Measurements from ENCODE around the gene SERINC4. TPM values are rescaled to one million over a fixed set of nuclear protein-coding genes. Genes with fewer than 3 reads are reported as not detected.

The SERINC4 gene
- polyA plus RNA-seq, 4 donors, result 0.24 to 0.45 (median 0.34) TPM; not detected in 1

DNA sequence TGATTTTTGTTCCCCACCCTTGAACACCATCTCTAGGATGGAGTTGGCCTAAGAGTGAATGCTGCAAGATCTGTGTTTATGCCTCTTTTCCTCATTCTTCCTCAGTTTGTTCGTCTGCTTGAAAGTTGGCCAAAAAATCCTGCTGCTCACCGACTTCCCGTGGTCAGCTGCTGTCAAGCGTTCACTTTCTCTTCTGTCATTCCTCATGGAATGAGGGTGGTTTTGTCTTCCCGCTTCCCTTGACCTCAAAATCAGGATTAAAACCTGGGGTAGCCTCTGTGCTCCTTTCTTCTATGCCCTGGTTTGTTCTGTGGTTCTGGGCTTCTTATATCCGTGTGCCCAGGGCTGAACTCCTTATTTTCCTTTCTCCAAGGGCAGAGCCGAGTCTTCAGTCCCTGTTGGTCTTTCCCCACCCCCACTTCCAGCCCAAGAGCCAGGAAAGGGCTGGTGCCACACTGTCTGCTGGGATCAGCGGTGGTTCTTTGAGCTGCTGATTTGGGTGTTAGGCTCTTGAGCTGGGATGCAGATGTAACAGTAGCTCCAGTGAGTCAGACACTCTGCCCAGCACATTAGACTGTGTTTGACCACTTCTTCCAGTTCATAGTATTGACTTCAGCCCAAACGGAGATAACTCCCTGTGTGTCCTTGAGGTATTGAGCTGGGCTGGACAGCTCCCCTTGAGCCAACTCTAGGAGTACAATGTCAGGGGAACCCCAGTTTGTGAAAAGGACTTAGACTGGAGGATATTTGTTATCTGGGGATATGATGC is 5.6 kb downstream of the SERINC4 start:
- peaks cover 4 to 46% (median 6%) of the 10 kb centered on the region in 3 donors for H3K36me3 ChIP-seq (ENCODE audit: control insufficient read depth in 3 of 3, insufficient read depth in 2 of 3, low read depth in 1 of 3, low read length in 3 of 3)
- DNase-seq (no peak), FAIRE-seq (no peak)
- no peaks in the 10 kb centered on the region for H3K27me3 ChIP-seq (ENCODE audit: control insufficient read depth in 3 of 3, insufficient read depth in 3 of 3, low read length in 3 of 3)
- H3K9me3 ChIP-seq (ENCODE audit: control insufficient read depth in 2 of 2, insufficient read depth in 1 of 2, low read depth in 1 of 2, low read length in 1 of 2), result peaks cover 0 to 2% of the 10 kb centered on the region in 2 donors
- no peak overlapping the region for H3K4me3 ChIP-seq (ENCODE audit: low read depth in 1 of 3, low read length in 3 of 3)
- peaks cover 5 to 43% (median 16%) of the 10 kb centered on the region in 3 donors for H3K4me1 ChIP-seq (ENCODE audit: control insufficient read depth in 3 of 3, insufficient read depth in 2 of 3, low read depth in 1 of 3, low read length in 2 of 3)
- WGBS, 3 donors, result 75 to 87% (median 86%) methylated on average over 9 of the region's 9 CpGs
- H3K27ac ChIP-seq (ENCODE audit: low read depth in 1 of 3, low read length in 2 of 3), result peak overlapping the region in 1 of 3 donors; percentile 7

- peak overlapping the region in 2 of 3 donors; percentile 96 to 99 for H3K4me3 ChIP-seq (ENCODE audit: low read depth in 1 of 3, low read length in 3 of 3)
- H3K27ac ChIP-seq (ENCODE audit: low read depth in 1 of 3, low read length in 2 of 3), result peak overlapping the region in 2 of 3 donors; percentile 95 to 99
- H3K4me1 ChIP-seq (ENCODE audit: control insufficient read depth in 3 of 3, insufficient read depth in 2 of 3, low read depth in 1 of 3, low read length in 2 of 3), result peaks cover 5 to 36% (median 16%) of the 10 kb centered on the region in 3 donors
- H3K9me3 ChIP-seq (ENCODE audit: control insufficient read depth in 2 of 2, insufficient read depth in 1 of 2, low read depth in 1 of 2, low read length in 1 of 2), result peaks cover 0 to 2% of the 10 kb centered on the region in 2 donors
- peaks cover 4 to 39% (median 6%) of the 10 kb centered on the region in 3 donors for H3K36me3 ChIP-seq (ENCODE audit: control insufficient read depth in 3 of 3, insufficient read depth in 2 of 3, low read depth in 1 of 3, low read length in 3 of 3)
- 74 to 86% (median 76%) methylated on average over 10 of the region's 10 CpGs for WGBS, 3 donors
- DNase-seq (no peak), FAIRE-seq (no peak)
- no peaks in the 10 kb centered on the region for H3K27me3 ChIP-seq (ENCODE audit: control insufficient read depth in 3 of 3, insufficient read depth in 3 of 3, low read length in 3 of 3)
Measured at GRCh38 chr15:43793647-43794046, 6.4 kb downstream of the SERINC4 start.

- H3K27ac ChIP-seq (ENCODE audit: low read depth in 1 of 3, low read length in 2 of 3), result peak overlapping the region; percentile 95 to 99 (median 98)
- H3K4me1 ChIP-seq (ENCODE audit: control insufficient read depth in 3 of 3, insufficient read depth in 2 of 3, low read depth in 1 of 3, low read length in 2 of 3), result peaks cover 5 to 30% (median 16%) of the 10 kb centered on the region in 3 donors
- H3K36me3 ChIP-seq (ENCODE audit: control insufficient read depth in 3 of 3, insufficient read depth in 2 of 3, low read depth in 1 of 3, low read length in 3 of 3), result peaks cover 4 to 37% (median 6%) of the 10 kb centered on the region in 3 donors
- WGBS, 3 donors, result 0 to 1% (median 0%) methylated on average over 33 of the region's 33 CpGs
- no peak for FAIRE-seq
- H3K9me3 ChIP-seq (ENCODE audit: control insufficient read depth in 2 of 2, insufficient read depth in 1 of 2, low read depth in 1 of 2, low read length in 1 of 2), result peaks cover 0 to 2% of the 10 kb centered on the region in 2 donors
- no peaks in the 10 kb centered on the region for H3K27me3 ChIP-seq (ENCODE audit: control insufficient read depth in 3 of 3, insufficient read depth in 3 of 3, low read length in 3 of 3)
- peak overlapping the region; percentile 96 to 99 (median 96) for H3K4me3 ChIP-seq (ENCODE audit: low read depth in 1 of 3, low read length in 3 of 3)
- DNase-seq, result peak; percentile 57 to 63
Measured at GRCh38 chr15:43792761-43793476, 7.1 kb downstream of the SERINC4 start.

- Histone ChIP-seq H3K36me3 (ENCODE audit: control insufficient read depth in 3 of 3, insufficient read depth in 2 of 3, low read depth in 1 of 3, low read length in 3 of 3) (peaks cover 0 to 33% (median 6%) of the 10 kb centered on the region in 3 donors), H3K4me1 (ENCODE audit: control insufficient read depth in 3 of 3, insufficient read depth in 2 of 3, low read depth in 1 of 3, low read length in 2 of 3) (peaks cover 5 to 30% (median 16%) of the 10 kb centered on the region in 3 donors), H3K27me3 (ENCODE audit: control insufficient read depth in 3 of 3, insufficient read depth in 3 of 3, low read length in 3 of 3) (no peaks in the 10 kb centered on the region), H3K4me3 (ENCODE audit: low read depth in 1 of 3, low read length in 3 of 3) (peak within 1 kb of the TSS; percentile 96 to 99 (median 96)), H3K27ac (ENCODE audit: low read depth in 1 of 3, low read length in 2 of 3) (peak within 1 kb of the TSS; percentile 95 to 99 (median 98)), H3K9me3 (ENCODE audit: control insufficient read depth in 2 of 2, insufficient read depth in 1 of 2, low read depth in 1 of 2, low read length in 1 of 2) (peaks cover 0 to 2% of the 10 kb centered on the region in 2 donors)
- WGBS, 3 donors, result 0 to 1% (median 1%) methylated on average over 56 to 66 of the region's 66 CpGs
- FAIRE-seq (no peak), DNase-seq (peak; percentile 100)
Measured at GRCh38 chr15:43791993-43792760, 7.8 kb downstream of the SERINC4 start, which contains the start of gene SERF2. TSS of gene SERF2 (plus strand) at chr15:43792320. CDS start at chr15:43792377, 57 bp downstream.

DNA sequence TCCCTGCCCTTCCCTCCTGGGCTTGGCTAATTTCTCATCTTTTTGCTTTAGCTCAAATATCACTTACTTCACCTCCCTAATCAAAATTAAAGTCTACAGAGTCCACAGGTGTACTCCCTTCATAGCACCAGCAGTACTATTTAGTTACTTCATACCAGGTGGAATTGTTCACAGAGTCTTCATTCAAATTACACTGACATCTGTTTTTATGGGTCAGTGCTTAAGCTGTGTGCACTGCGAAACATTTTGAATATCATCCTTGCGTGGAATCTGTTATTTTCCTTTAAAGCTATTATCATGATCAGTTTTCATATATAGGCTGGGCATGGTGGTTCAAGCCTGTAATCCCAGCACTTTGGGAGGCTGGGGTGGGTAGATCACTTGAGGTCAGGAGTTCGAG is 10.6 kb downstream of the SERINC4 start:
- Histone ChIP-seq H3K9me3 (ENCODE audit: control insufficient read depth in 2 of 2, insufficient read depth in 1 of 2, low read depth in 1 of 2, low read length in 1 of 2) (peaks cover 0 to 2% of the 10 kb centered on the region in 2 donors), H3K27ac (ENCODE audit: low read depth in 1 of 3, low read length in 2 of 3) (peak overlapping the region in 1 of 3 donors; percentile 55), H3K4me1 (ENCODE audit: control insufficient read depth in 3 of 3, insufficient read depth in 2 of 3, low read depth in 1 of 3, low read length in 2 of 3) (peaks cover 5 to 20% (median 12%) of the 10 kb centered on the region in 3 donors), H3K36me3 (ENCODE audit: control insufficient read depth in 3 of 3, insufficient read depth in 2 of 3, low read depth in 1 of 3, low read length in 3 of 3) (peaks cover 0 to 16% (median 3%) of the 10 kb centered on the region in 3 donors), H3K27me3 (ENCODE audit: control insufficient read depth in 3 of 3, insufficient read depth in 3 of 3, low read length in 3 of 3) (no peaks in the 10 kb centered on the region), H3K4me3 (ENCODE audit: low read depth in 1 of 3, low read length in 3 of 3) (no peak overlapping the region)
- DNase-seq (no peak), FAIRE-seq (no peak)
- 91 to 96% (median 95%) methylated on average over 3 of the region's 3 CpGs for WGBS, 3 donors

- DNase-seq (no peak), FAIRE-seq (no peak)
- Histone ChIP-seq H3K4me3 (ENCODE audit: low read depth in 1 of 3, low read length in 3 of 3) (no peak overlapping the region), H3K36me3 (ENCODE audit: control insufficient read depth in 3 of 3, insufficient read depth in 2 of 3, low read depth in 1 of 3, low read length in 3 of 3) (peaks cover 0 to 9% (median 2%) of the 10 kb centered on the region in 3 donors), H3K4me1 (ENCODE audit: control insufficient read depth in 3 of 3, insufficient read depth in 2 of 3, low read depth in 1 of 3, low read length in 2 of 3) (peaks cover 0 to 15% (median 0%) of the 10 kb centered on the region in 3 donors), H3K9me3 (ENCODE audit: control insufficient read depth in 2 of 2, insufficient read depth in 1 of 2, low read depth in 1 of 2, low read length in 1 of 2) (no peaks in the 10 kb centered on the region), H3K27ac (ENCODE audit: low read depth in 1 of 3, low read length in 2 of 3) (no peak overlapping the region), H3K27me3 (ENCODE audit: control insufficient read depth in 3 of 3, insufficient read depth in 3 of 3, low read length in 3 of 3) (no peaks in the 10 kb centered on the region)
- 80 to 83% (median 81%) methylated on average over 1 of the region's 1 CpG for WGBS, 3 donors
Measured at GRCh38 chr15:43779016-43779415, 21.0 kb downstream of the SERINC4 start.

GRCh38 chr15:43777267-43777914 is 22.6 kb downstream of the SERINC4 start:
- no peak for FAIRE-seq
- peak; percentile 86 to 93 for DNase-seq
- Histone ChIP-seq H3K27ac (ENCODE audit: low read depth in 1 of 3, low read length in 2 of 3) (peak overlapping the region; percentile 82 to 94 (median 90)), H3K4me1 (ENCODE audit: control insufficient read depth in 3 of 3, insufficient read depth in 2 of 3, low read depth in 1 of 3, low read length in 2 of 3) (peaks cover 0 to 15% (median 0%) of the 10 kb centered on the region in 3 donors), H3K27me3 (ENCODE audit: control insufficient read depth in 3 of 3, insufficient read depth in 3 of 3, low read length in 3 of 3) (no peaks in the 10 kb centered on the region), H3K4me3 (ENCODE audit: low read depth in 1 of 3, low read length in 3 of 3) (peak overlapping the region; percentile 73 to 84 (median 74)), H3K9me3 (ENCODE audit: control insufficient read depth in 2 of 2, insufficient read depth in 1 of 2, low read depth in 1 of 2, low read length in 1 of 2) (no peaks in the 10 kb centered on the region), H3K36me3 (ENCODE audit: control insufficient read depth in 3 of 3, insufficient read depth in 2 of 3, low read depth in 1 of 3, low read length in 3 of 3) (peaks cover 0 to 19% (median 10%) of the 10 kb centered on the region in 3 donors)
- 0 to 1% (median 1%) methylated on average over 31 of the region's 31 CpGs for WGBS, 3 donors
